Hematopoietic multipotent progenitor cell treated with erythropoietin and hydrocortisone succinate and interleukin-3 and kit ligand, for 6 days (in vitro differentiated cells): ENCODE data around the gene TLX1.

Experiments used
- DNase-seq: peaks from one replicate; pipeline ENCODE4 v3.0.0-alpha.2; 2015

TLX1 gene

GRCh38 chr10:101112799-101113594 lies 18.1 kb upstream of the TLX1 start:
- no peak for DNase-seq

GRCh38 chr10:101113890-101114403 lies 17.2 kb upstream of the TLX1 start:
- DNase-seq = no peak

- DNase-seq = no peak
Observed at GRCh38 chr10:101114646-101115045, 16.5 kb upstream of the TLX1 start.

- no peak for DNase-seq
Observed at GRCh38 chr10:101116754-101117153, 14.3 kb upstream of the TLX1 start.

GRCh38 chr10:101118031-101118430 lies 13.1 kb upstream of the TLX1 start:
- DNase-seq = no peak

GRCh38 chr10:101120520-101120883 lies 10.6 kb upstream of the TLX1 start:
- no peak for DNase-seq

- no peak for DNase-seq
Observed at GRCh38 chr10:101120884-101121653, 10.0 kb upstream of the TLX1 start.

GRCh38 chr10:101121654-101122031 lies 9.5 kb upstream of the TLX1 start:
- no peak for DNase-seq

GRCh38 chr10:101122270-101123084 lies 8.6 kb upstream of the TLX1 start:
- no peak for DNase-seq

GRCh38 chr10:101123085-101123814 lies 7.8 kb upstream of the TLX1 start:
- no peak for DNase-seq

- DNase-seq = no peak
Observed at GRCh38 chr10:101123815-101124617, 7.1 kb upstream of the TLX1 start.

GRCh38 chr10:101124933-101125332 lies 6.2 kb upstream of the TLX1 start:
- no peak for DNase-seq

- no peak for DNase-seq
Observed at GRCh38 chr10:101126684-101127628, 4.1 kb upstream of the TLX1 start.

GRCh38 chr10:101130141-101130540 lies 959 bp upstream of the TLX1 start:
- no peak for DNase-seq

- DNase-seq = no peak
Observed at GRCh38 chr10:101131962-101132635, 999 bp downstream of the TLX1 start.

GRCh38 chr10:101132636-101133473 lies 1.8 kb downstream of the TLX1 start:
- no peak for DNase-seq

- DNase-seq = no peak
Observed at GRCh38 chr10:101133489-101134298, 2.6 kb downstream of the TLX1 start.
